Epidermal melanocyte (primary cell): ENCODE measurements around the gene KANSL2.
"Not testable (repeated sequence)": the region's sequence is repeated elsewhere in the genome, so short reads cannot be mapped to it uniquely, and the experiment has no call there.

Experiments used
- DNase-seq: peaks from one replicate; pipeline ENCODE4 v3.0.0; 2011; ENCODE audit warnings: low spot score; ENCODE audit not compliant: insufficient read length

The KANSL2 gene

DNA sequence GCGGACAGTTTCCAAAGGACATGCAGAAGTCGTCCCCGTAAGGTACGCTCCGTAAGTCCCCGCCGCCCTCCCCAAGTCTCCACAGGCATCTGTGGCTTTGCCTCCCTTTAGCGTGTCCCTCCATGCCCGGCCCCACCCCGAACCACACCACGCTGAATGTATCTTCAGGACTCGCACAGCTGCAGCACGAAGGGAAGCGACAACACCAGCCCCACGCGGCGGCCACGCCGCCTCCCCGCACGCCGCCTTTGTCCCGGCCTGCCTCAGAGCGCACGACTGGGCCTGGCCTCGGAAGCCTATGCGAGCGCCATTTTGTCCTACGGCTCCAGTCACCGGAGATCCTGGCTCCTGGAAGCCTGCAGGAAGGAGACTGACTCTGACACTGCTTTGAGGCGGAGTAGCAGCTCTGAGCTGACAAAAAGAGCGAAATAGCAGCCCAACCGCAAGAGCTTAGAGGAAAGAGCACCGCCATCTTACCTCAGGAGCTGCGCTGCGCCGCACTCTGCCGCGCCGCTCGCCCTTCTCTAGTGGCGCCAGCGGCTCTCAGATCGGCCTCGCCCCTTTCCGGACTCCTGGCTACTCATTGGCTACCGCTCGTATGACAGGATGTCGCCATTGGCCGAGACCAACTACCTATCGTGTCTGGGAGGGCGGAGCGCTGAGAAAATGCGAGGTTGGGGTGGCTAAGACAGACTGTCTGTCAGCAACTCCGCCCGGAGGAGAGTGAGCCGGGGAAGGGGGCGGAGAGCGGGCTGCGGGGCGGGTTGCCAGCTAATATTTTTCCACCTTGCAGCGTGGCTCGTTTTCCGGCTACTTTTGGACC lies at the start of gene KANSL2:
TSS of gene KANSL2 (minus strand) at position 529 of the 823 bp plus-strand sequence. CDS start 606 bp downstream, outside the sequence.
- peak; percentile 96 for DNase-seq

- no peak for DNase-seq
Observed at GRCh38 chr12:48728807-48729206, 46.8 kb upstream of the KANSL2 start.

- not testable (repeated sequence) for DNase-seq
Observed at GRCh38 chr12:48720737-48721136, 38.7 kb upstream of the KANSL2 start.

GRCh38 chr12:48720171-48720570 lies 38.1 kb upstream of the KANSL2 start:
- DNase-seq = not testable (repeated sequence)

DNA sequence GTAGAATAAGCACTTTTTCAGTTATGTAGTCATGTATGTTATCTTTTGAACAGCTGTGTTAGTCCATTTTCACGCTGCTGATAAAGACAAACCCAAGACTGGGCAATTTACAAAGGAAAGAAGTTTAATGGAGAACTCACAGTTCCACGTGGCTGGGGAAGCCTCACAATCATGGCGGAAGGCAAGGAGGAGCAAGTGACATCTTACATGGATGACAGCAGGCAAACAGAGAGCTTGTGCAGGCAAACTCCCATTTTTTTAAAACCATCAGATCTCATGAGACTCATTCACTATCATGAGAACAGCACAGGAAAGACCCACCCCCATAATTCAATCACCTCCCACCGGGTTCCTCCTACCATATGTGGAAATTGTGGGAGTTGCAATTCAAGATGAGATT lies 37.0 kb upstream of the KANSL2 start:
- not testable (repeated sequence) for DNase-seq

GRCh38 chr12:48717252-48717695 lies 35.2 kb upstream of the KANSL2 start:
- DNase-seq = no peak

- DNase-seq = peak; percentile 99
Observed at GRCh38 chr12:48716493-48717251, 34.6 kb upstream of the KANSL2 start, which contains the start of gene CCNT1. Gene CCNT1, minus strand, starts transcription at chr12:48716707. Its CDS starts 32 bp downstream, at chr12:48716675.

- DNase-seq = no peak
Observed at GRCh38 chr12:48716168-48716492, 34.1 kb upstream of the KANSL2 start.

DNA sequence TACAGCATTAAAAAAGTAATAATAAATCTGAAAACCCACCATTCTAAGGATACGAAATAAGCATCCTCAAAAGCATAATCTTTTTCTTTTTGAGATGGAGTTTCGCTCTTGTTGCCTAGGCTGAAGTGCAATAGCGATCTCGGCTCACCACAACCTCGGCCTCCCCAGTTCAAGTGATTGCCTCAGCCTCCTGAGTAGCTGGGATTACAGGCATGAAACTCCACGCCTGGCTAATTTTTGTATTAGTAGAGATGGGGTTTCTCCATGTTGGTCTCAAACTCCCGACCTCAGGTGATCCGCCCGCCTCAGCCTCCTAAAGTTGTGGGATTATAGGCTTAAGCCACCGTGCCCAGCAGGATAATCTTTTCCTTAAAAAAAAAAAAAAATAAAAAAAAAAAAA lies 30.2 kb upstream of the KANSL2 start:
- DNase-seq = no peak

DNA sequence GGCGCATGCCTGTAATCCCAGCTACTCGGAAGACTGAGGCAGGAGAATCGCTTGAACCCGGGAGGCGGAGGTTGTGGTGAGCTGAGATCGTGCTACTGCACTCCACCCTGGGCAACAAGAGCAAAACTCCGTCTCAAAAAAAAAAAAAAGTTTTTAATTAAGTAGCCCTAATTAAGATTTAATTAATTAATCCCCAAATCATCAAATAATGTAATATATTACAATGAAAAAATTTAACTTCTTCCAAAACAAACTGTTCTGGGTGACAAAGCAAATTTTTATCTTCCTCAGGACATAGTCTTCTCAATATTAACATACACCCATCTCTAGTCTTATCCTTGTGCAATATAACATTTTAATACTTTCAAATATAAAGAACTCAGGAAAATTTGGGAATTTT lies 16.8 kb upstream of the KANSL2 start:
- not testable (repeated sequence) for DNase-seq

DNA sequence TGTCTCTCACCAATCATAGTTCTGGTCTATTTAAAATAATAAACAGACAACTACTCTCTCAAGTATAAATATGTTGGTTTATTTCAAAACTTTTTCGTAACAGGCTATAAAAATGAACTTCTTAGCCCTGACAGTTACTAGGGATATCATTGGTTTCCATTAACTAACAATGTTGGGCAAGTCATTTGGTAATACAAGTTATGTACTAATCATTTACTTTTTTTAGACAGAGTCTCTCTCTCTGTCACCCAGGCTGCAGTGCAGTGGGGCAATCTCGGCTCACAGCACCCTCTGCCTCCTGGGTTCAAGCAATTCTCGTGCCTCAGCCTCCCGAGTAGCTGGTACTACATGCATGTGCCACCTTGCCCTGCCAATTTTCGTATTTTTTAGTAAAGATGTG lies 14.6 kb upstream of the KANSL2 start:
- no peak for DNase-seq

GRCh38 chr12:48695859-48696258 lies 13.8 kb upstream of the KANSL2 start:
- DNase-seq = no peak

DNA sequence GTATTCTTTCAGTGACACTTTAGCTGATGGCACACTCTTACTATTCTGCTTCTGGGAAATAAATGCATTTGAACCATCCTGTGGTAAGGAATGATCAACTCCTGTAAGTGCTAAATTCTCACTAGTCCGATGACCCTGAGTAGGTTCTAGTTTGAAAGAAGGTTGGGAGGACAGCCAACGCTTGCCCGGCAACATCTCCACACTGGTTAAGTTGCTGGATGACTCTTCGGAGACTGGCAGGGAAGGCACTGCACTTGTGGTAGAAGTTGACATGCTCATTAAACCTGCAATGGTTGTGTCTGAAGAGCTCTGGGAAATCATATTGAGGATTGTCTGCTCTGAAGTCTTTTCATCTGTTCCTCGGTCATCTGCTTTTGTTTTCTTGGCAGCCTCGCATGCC lies 12.0 kb upstream of the KANSL2 start:
- no peak for DNase-seq

DNA sequence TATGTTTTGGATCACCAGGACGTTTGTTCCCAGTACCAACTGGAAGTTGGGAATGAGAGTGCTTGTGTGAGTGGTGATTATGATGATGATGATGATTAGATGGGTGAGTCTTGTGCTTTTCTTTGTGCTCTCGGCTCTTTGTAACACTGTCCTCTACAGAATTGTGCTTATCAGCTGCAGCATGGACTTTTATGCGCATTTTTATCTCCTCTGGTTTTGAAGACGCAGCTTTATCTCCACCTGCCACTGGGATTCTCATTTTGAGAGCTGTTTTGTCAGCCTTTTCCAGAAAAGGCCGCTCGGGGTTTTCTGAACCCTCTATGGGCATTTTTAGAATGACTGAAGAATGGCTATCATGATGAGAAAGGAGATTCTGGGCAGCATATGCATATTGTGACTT lies 11.5 kb upstream of the KANSL2 start:
- DNase-seq = no peak

DNA sequence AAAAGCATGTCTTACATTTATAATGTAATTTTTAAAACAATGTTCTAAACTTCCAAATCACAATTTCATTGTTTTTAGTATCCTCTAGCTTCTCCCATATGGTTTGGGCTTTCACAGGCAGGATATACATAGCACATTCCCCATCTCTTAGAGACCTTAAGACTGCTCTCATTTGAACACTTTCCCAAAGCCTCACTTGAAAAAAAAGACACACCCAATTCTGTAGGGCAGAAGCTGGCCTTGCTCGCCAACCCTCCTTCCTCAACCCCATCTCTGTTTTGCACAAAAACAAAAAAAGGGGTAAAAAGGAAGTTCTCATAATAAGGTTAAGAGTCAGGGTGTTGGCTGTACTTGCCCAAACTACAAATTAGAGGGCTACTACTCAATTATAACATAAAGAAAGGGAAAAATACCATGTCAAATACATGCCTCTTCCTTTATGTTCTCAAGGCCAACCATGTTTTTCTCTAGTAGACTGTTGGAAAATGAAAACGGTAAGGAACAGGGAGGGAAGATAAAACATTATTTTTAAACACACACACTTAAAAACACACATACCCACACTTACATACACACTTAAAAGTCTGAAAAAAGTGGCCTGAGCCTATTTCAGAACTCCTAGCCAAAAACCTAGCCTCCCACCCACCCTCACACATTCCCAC lies 9.9 kb upstream of the KANSL2 start:
- no peak for DNase-seq

- no peak for DNase-seq
Observed at GRCh38 chr12:48690990-48691389, 9.0 kb upstream of the KANSL2 start.

GRCh38 chr12:48690436-48690835 lies 8.4 kb upstream of the KANSL2 start:
- no peak for DNase-seq

DNA sequence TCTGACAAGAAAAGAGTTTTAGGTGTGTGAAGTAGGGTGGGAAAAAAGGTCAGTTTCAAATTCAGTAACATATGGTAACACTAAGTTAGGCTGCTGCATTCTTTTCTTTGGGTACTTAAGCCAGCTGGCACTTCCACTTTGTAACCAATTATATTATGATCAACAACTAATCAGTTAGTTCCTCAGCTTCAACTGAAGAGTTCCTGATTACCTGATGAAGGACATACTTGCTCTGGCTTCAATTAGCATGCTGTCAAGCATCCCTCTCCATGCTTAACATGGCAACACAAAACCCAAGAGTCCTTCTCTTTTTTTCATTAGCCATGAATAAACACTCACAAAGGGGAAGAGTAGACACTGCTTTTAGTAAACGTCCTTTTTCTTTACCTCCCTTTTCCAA lies 6.8 kb upstream of the KANSL2 start:
- DNase-seq = no peak

- DNase-seq = no peak
Observed at GRCh38 chr12:48687592-48687991, 5.6 kb upstream of the KANSL2 start.

DNA sequence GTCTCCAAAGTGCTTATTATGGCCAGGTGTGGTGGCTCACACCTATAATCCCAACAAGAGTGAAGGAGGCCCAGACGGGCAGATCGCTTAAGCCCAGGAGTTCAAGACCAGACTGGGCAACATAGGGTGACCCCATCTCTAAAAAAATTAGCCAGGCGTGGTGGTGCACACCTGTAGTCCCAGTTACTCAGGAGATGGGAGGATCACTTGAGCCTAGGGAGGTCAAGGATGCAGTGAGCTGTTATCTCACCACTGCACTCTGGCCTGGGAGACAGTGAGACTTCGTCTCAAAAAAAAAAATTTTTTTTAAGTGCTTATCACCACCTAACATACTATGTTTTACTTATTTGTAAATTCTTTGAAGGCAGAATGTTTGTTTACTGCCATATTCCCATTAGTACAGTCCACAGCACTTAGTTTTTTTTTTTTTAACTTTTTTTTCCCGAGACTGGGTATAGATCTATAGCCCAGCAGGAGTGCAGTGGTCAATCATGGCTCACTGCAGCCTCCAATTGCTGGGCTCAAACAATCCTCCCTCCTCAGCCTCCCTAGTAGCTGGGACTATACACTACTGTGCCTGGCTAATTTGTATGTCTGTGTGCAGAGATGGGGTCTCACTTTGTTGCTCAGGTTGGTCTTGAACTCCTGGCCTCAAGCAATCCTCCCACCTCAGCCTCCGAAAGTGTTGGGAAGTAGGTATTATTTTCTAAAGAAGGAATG lies 4.7 kb upstream of the KANSL2 start:
- no peak for DNase-seq

DNA sequence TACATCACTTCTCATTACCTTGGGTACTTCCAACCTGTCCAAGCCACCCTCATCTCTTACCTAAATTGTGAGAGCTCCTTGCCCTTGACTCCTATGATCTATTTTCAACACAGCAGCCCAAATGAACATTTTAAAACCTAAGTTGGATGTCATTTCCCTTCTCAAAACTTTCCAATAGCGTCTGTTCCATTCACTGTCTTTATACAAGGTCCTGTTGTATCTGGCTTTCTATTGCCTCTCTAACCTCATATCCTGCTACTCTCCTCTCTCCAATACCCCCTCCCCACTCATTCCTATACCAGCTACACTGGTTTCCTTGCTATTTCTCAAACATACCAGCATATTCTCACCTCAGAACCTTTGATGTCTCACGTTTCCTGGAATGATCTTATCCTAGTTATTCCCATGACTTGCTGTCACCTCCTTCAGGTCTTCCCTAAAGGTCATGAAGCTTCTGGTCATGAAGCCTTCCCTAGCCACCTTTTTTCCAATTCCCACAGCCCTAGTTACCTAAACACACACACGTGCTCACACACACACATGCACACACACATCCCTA lies 4.1 kb upstream of the KANSL2 start:
- no peak for DNase-seq
